Neuron (in vitro differentiated cells): ENCODE measurements around the gene CSRP2.

Experiments
- H2AFZ ChIP-seq: one replicate; pipeline ENCODE4 v1.6.1; 2013; ENCODE audit warnings: low read depth, mild to moderate bottlenecking, inconsistent platforms, low read length, moderate library complexity
- H3K27me3 ChIP-seq: one replicate; pipeline ENCODE4 v1.6.1; 2013; ENCODE audit warnings: low read length; ENCODE audit not compliant: insufficient read depth
- H3K36me3 ChIP-seq: one replicate; pipeline ENCODE4 v1.6.1; 2013; ENCODE audit warnings: low read length; ENCODE audit not compliant: insufficient read depth
- H3K4me1 ChIP-seq: one replicate; pipeline ENCODE4 v1.6.1; 2013; ENCODE audit warnings: low read length; ENCODE audit not compliant: insufficient read depth
- H3K4me3 ChIP-seq: 2 replicates; pipeline ENCODE4 v1.5.1; 2013; ENCODE audit warnings: mild to moderate bottlenecking, low read length, moderate library complexity
- H3K9me3 ChIP-seq: one replicate; pipeline ENCODE4 v1.6.1; 2013; ENCODE audit warnings: low read length

CSRP2 gene

DNA sequence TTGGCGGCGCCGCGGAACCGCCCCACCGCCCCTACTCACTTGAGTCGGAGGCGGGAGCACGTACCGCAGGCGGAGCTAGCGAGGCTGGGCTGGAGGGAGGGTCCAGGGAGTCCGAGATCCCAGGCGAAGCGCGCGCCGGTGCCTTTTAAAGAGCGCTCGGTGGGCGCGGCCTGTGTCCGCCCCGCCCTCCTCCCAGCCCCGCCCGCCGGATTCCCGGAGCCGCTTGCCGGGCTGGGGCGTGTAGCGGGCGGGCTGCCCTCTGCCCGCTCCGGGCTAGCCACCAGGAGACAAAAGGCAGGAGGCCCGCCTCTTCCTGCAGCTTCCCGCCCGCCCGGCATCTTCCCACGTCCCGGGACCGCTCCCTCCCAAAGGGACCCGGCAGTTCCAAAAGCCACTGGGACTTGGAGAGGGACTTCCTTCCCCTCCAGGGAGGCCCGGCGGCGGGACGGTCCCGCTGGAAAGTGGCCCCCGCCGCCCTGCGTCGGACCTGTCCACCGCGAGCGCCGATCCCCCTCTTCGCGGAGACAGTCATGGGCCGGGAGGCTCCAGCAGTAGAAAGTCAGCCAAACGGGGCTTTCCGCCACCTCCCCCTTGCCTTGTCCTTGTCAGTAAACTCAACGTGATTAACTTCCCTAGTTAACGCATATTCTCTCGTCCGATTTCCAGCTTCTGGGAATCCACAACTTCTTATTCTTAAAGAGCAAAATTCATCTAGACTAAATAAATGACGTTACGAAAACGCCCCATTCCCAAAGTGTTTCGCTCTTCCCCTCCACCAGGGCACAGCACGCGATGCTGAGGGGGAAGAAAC lies at the start of gene CSRP2:
Gene CSRP2 (minus strand): TSS at position 121 of the 811 bp plus-strand sequence. CDS start 12,759 bp downstream, outside the sequence.
- Histone ChIP-seq H3K4me1 (peaks cover 23% of the 10 kb centered on the region), H3K4me3 (peak within 1 kb of the TSS; percentile 94), H3K27me3 (no peaks in the 10 kb centered on the region), H2AFZ (peak within 1 kb of the TSS; percentile 84), H3K9me3 (no peaks in the 10 kb centered on the region), H3K36me3 (peaks cover 5% of the 10 kb centered on the region)

DNA sequence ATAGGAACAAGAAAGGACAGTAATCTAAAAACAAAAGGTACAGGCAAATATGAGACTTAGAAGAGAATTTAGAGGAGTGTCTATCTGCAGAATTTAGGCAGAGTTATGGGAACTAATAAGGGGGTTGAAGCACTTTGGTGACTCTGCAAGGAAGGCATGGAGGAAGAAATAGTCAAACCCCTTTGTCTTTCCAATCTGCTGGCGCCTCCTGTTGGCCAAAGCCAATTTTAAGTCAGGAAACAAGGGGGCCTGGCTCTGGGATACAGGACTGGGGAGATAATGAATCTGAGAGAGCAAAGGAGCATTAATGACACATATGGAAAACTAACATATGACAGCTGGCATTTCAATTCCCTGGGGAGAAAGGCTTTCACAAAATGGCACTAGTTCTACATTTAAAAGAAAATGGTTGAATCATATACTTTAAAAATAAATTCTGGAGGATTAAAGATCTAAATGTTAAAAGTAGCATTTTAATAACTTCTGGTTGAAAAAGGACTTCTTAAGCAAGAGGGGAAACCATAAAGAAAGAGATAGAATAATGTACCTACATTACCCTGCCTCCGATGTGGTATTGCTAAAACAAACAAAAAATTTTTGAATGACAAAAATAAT lies 48.5 kb upstream of the CSRP2 start:
- Histone ChIP-seq H3K4me3 (no peak overlapping the region), H3K4me1 (no peaks in the 10 kb centered on the region), H3K9me3 (no peaks in the 10 kb centered on the region), H3K27me3 (no peaks in the 10 kb centered on the region), H3K36me3 (no peaks in the 10 kb centered on the region), H2AFZ (no peak overlapping the region)

GRCh38 chr12:76925135-76925534 lies 46.3 kb upstream of the CSRP2 start:
- Histone ChIP-seq H3K36me3 (no peaks in the 10 kb centered on the region), H3K9me3 (no peaks in the 10 kb centered on the region)

DNA sequence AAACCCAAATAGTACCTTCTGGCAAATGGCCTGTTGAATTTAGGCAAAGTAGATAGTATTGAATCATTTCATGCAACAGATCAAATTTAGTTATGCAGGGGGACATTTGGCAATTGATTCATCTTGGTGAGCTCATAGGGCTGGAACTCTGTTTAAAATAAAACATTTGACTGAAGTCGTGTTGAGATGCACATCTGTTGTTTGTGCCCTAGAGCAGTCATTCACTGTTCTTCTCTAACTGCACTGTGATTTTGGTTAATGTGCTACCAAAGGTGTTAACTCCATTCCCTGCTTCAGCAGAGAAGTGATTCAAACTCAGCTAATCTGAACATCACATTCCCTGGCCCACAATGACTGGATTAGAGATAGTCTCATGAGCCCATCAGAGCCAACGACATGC lies 44.0 kb upstream of the CSRP2 start:
- Histone ChIP-seq H3K4me1 (no peaks in the 10 kb centered on the region), H2AFZ (no peak overlapping the region), H3K9me3 (no peaks in the 10 kb centered on the region), H3K4me3 (no peak overlapping the region), H3K36me3 (no peaks in the 10 kb centered on the region), H3K27me3 (no peaks in the 10 kb centered on the region)

More at GRCh38 chr12:76925135-76925534, 46.3 kb upstream of the CSRP2 start:
- Histone ChIP-seq H3K4me3 (no peak overlapping the region), H3K4me1 (no peaks in the 10 kb centered on the region), H2AFZ (no peak overlapping the region), H3K27me3 (no peaks in the 10 kb centered on the region)

GRCh38 chr12:76921891-76922664 lies 43.3 kb upstream of the CSRP2 start:
- Histone ChIP-seq H3K4me1 (no peaks in the 10 kb centered on the region), H2AFZ (no peak overlapping the region), H3K9me3 (no peaks in the 10 kb centered on the region), H3K4me3 (no peak overlapping the region), H3K27me3 (no peaks in the 10 kb centered on the region), H3K36me3 (no peaks in the 10 kb centered on the region)

DNA sequence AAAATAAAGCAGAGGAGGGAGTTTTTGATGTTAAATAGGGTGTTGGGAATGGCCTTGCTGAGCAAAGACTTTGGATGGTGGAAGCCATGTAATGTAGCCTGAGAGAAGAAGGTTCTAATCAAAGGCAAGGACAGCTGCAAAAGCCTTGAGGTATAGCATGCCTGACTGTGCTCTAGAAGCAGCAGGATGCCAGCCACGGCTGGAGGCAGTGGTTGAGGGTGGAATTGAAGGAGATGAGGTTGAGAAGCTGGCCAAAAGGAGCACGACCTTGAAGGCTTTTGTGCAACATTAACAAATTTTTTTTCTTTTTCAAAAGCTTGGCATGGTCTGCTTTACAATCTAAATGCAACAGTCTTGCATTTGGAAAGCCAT lies 42.3 kb upstream of the CSRP2 start:
- Histone ChIP-seq H3K4me1 (no peaks in the 10 kb centered on the region), H3K36me3 (no peaks in the 10 kb centered on the region), H3K27me3 (no peaks in the 10 kb centered on the region), H3K9me3 (no peaks in the 10 kb centered on the region), H3K4me3 (no peak overlapping the region), H2AFZ (no peak overlapping the region)

GRCh38 chr12:76920172-76921099 lies 41.6 kb upstream of the CSRP2 start:
- H3K4me1 ChIP-seq, result no peaks in the 10 kb centered on the region
- no peaks in the 10 kb centered on the region for H3K27me3 ChIP-seq
- H2AFZ ChIP-seq, result no peak overlapping the region
- no peaks in the 10 kb centered on the region for H3K36me3 ChIP-seq
- no peaks in the 10 kb centered on the region for H3K9me3 ChIP-seq
- H3K4me3 ChIP-seq, result no peak overlapping the region

GRCh38 chr12:76919383-76920171 lies 40.8 kb upstream of the CSRP2 start:
- Histone ChIP-seq H3K4me3 (no peak overlapping the region), H3K9me3 (no peaks in the 10 kb centered on the region), H3K27me3 (no peaks in the 10 kb centered on the region), H3K4me1 (no peaks in the 10 kb centered on the region), H2AFZ (no peak overlapping the region), H3K36me3 (no peaks in the 10 kb centered on the region)

- H3K9me3 ChIP-seq, result no peaks in the 10 kb centered on the region
- H3K4me1 ChIP-seq, result no peaks in the 10 kb centered on the region
- no peaks in the 10 kb centered on the region for H3K27me3 ChIP-seq
- no peaks in the 10 kb centered on the region for H3K36me3 ChIP-seq
- no peak overlapping the region for H2AFZ ChIP-seq
- no peak overlapping the region for H3K4me3 ChIP-seq
Measured at GRCh38 chr12:76916170-76916540, 37.3 kb upstream of the CSRP2 start.

GRCh38 chr12:76915361-76916169 lies 36.7 kb upstream of the CSRP2 start:
- H3K27me3 ChIP-seq, result no peaks in the 10 kb centered on the region
- no peaks in the 10 kb centered on the region for H3K4me1 ChIP-seq
- H3K36me3 ChIP-seq, result no peaks in the 10 kb centered on the region
- H3K9me3 ChIP-seq, result no peaks in the 10 kb centered on the region
- H2AFZ ChIP-seq, result no peak overlapping the region
- no peak overlapping the region for H3K4me3 ChIP-seq

DNA sequence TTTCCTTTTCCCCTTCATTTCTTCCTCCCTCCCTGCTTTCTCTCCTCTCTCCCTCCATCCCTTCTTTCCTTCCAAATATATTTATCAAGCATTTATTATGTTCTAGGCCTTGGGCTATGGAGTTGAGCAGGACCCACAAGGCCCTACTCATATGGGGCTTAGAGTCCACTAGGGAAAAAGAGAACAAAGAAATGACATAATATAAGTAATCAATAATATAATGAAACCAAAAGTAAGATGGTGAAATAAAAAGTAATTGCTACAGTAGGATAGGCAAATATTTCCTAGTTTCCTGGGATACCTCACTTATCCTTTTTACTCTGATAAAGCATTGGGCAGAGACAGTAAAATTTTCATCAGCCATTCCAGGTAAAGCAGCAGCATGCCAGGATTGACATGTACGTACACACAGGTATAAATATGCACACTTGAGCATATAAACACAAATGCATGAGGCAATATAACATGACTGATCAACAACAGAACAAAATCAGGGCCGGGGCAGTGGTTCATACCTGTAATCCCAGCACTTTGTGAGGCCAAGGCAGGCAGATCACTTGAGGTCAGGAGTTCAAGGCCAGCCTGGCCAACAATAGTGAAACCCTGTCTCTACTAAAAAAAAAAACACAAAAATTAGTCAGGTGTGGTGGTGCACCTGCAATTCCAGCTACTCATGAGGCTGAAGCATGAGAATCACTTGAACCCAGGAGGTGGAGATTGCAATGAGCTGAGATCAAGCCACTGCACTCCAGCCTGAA lies 35.5 kb upstream of the CSRP2 start:
- no peaks in the 10 kb centered on the region for H3K36me3 ChIP-seq
- no peak overlapping the region for H2AFZ ChIP-seq
- no peaks in the 10 kb centered on the region for H3K9me3 ChIP-seq
- no peaks in the 10 kb centered on the region for H3K27me3 ChIP-seq
- H3K4me1 ChIP-seq, result no peaks in the 10 kb centered on the region
- no peak overlapping the region for H3K4me3 ChIP-seq
